Transverse colon (tissue), 4 donors: ENCODE results near the gene PFDN5.

Experiments used
- CTCF ChIP-seq, 5 experiments: fragments of 200-600 bp in 3 of 5; fragments of 450-650 bp in 2 of 5; sonication (generic) in 3 of 5; IDR thresholded peaks; 1 replicate in 2 of 5; 2 replicates in 3 of 5; pipeline ENCODE4 v1.5.1; 2016 to 2017; ENCODE audit warnings: antibody characterized with exemption in 5 of 5, inconsistent platforms in 3 of 5, mild to moderate bottlenecking in 2 of 5, moderate library complexity in 1 of 5
- POLR2A ChIP-seq: fragments of 450-650 bp; IDR thresholded peaks from one replicate; pipeline ENCODE4 v1.6.1; 2016; ENCODE audit warnings: antibody characterized with exemption, mild to moderate bottlenecking, moderate library complexity
- POLR2AphosphoS5 ChIP-seq, 3 donors: sonication (generic); formaldehyde crosslinking; IDR thresholded peaks; one replicate each; pipeline ENCODE4 v1.6.1; 2016; ENCODE audit warnings: antibody characterized with exemption in 3 of 3

GRCh38 chr12:53344487-53344823 lies 49.1 kb downstream of the PFDN5 start:
- TF ChIP-seq POLR2A (no peak), CTCF (IDR thresholded peaks at IDR 0.05) (no peak), POLR2AphosphoS5 (IDR thresholded peaks at IDR 0.05) (no peak)
